T-helper 1 cell treated with Interleukin-12 subunit alpha and Interleukin-12 subunit beta and Interleukin-4 antibody, amounts not matched to agents 30 μg/mL and 1 μg/mL, for 36 hours (primary cell): ENCODE data around the gene TEX54.
A peak's percentile ranks its signal among the peaks of the same experiment; 100 is the strongest.

Experiments
- H3K27ac Mint-ChIP-seq: one replicate; pipeline ENCODE4 v1.8.0; 2021; ENCODE audit warnings: mild to moderate bottlenecking, mixed read lengths
- H3K27me3 Mint-ChIP-seq: one replicate; pipeline ENCODE4 v1.8.0; 2021; ENCODE audit warnings: low read depth, mixed read lengths
- H3K36me3 Mint-ChIP-seq: one replicate; pipeline ENCODE4 v1.8.0; 2021; ENCODE audit warnings: low read depth, mixed read lengths
- H3K4me1 Mint-ChIP-seq: one replicate; pipeline ENCODE4 v1.8.0; 2021; ENCODE audit warnings: low read depth, mixed read lengths
- H3K4me3 Mint-ChIP-seq: one replicate; pipeline ENCODE4 v1.8.0; 2021; ENCODE audit warnings: mild to moderate bottlenecking, moderate library complexity, mixed read lengths
- H3K9me3 Mint-ChIP-seq: one replicate; pipeline ENCODE4 v1.8.0; 2021; ENCODE audit warnings: mixed read lengths

Gene TEX54

GRCh38 chr11:62823677-62824076 is 9.0 kb downstream of the TEX54 start:
- peaks cover 43% of the 10 kb centered on the region for H3K36me3 Mint-ChIP-seq
- no peaks in the 10 kb centered on the region for H3K9me3 Mint-ChIP-seq
- peaks cover 3% of the 10 kb centered on the region for H3K4me1 Mint-ChIP-seq
- no peak overlapping the region for H3K27ac Mint-ChIP-seq
- H3K4me3 Mint-ChIP-seq: no peak overlapping the region
- no peaks in the 10 kb centered on the region for H3K27me3 Mint-ChIP-seq

- H3K27me3 Mint-ChIP-seq: no peaks in the 10 kb centered on the region
- no peaks in the 10 kb centered on the region for H3K9me3 Mint-ChIP-seq
- H3K4me3 Mint-ChIP-seq: no peak overlapping the region
- H3K27ac Mint-ChIP-seq: no peak overlapping the region
- H3K36me3 Mint-ChIP-seq: peaks cover 15% of the 10 kb centered on the region
- peaks cover 6% of the 10 kb centered on the region for H3K4me1 Mint-ChIP-seq
Measured at GRCh38 chr11:62817129-62817528, 15.5 kb downstream of the TEX54 start.

DNA sequence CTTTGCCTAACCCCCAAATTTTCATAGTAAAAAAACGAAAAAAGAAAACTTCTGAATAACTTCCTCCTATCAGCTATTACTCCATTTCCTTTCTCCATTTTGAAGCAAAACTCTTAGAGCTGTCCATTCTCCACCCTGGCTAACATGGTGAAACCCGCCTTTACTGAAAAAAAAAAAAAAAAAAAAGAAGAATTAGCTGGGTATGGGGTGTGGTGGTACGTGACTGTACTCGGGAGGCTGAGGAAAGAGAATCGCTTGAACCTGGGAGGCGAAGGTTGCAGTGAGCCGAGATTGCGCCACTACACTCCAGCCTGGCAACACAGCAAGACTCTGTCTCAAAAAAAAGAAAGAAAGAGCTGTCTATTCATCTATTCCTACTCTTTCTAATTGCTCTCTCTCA is 16.1 kb downstream of the TEX54 start:
- Mint-ChIP-seq H3K4me3 (no peak overlapping the region), H3K27me3 (no peaks in the 10 kb centered on the region), H3K9me3 (no peaks in the 10 kb centered on the region), H3K27ac (no peak overlapping the region), H3K36me3 (peaks cover 15% of the 10 kb centered on the region), H3K4me1 (peaks cover 6% of the 10 kb centered on the region)

DNA sequence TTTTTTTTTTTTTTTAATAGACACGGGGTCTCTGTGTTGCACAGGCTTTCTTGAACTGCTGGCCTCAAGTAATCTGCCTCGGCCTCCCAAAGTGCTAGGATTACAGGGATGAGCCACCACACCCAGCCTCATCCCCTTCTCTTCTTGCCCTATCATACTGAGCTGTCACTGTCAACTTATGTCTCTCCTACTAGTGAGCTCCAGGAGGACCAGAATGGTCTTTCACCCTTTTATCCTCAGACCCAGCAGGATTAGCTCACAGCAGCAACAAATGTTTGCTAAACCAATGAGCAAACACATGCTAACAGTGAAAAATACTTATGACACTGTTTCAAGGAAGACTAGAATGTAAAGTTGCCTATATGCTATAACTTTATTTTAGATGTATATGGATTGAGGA is 21.0 kb downstream of the TEX54 start:
- Mint-ChIP-seq H3K4me1 (peaks cover under 1% of the 10 kb centered on the region), H3K27ac (no peak overlapping the region), H3K9me3 (no peaks in the 10 kb centered on the region), H3K27me3 (no peaks in the 10 kb centered on the region), H3K4me3 (no peak overlapping the region), H3K36me3 (peaks cover 2% of the 10 kb centered on the region)

- Mint-ChIP-seq H3K9me3 (no peaks in the 10 kb centered on the region), H3K27me3 (no peaks in the 10 kb centered on the region), H3K27ac (no peak overlapping the region), H3K36me3 (peaks cover 2% of the 10 kb centered on the region), H3K4me1 (peaks cover 6% of the 10 kb centered on the region), H3K4me3 (no peak overlapping the region)
Measured at GRCh38 chr11:62810748-62811147, 21.9 kb downstream of the TEX54 start.

GRCh38 chr11:62806611-62807121 is 26.0 kb downstream of the TEX54 start:
- Mint-ChIP-seq H3K9me3 (no peaks in the 10 kb centered on the region), H3K27ac (peak overlapping the region; percentile 96), H3K27me3 (no peaks in the 10 kb centered on the region), H3K4me1 (peaks cover 17% of the 10 kb centered on the region), H3K4me3 (peak overlapping the region; percentile 96), H3K36me3 (peaks cover 14% of the 10 kb centered on the region)

- Mint-ChIP-seq H3K9me3 (no peaks in the 10 kb centered on the region), H3K4me3 (peak overlapping the region; percentile 96), H3K36me3 (peaks cover 21% of the 10 kb centered on the region), H3K4me1 (peaks cover 17% of the 10 kb centered on the region), H3K27ac (peak overlapping the region; percentile 96), H3K27me3 (no peaks in the 10 kb centered on the region)
Measured at GRCh38 chr11:62805961-62806441, 26.6 kb downstream of the TEX54 start.

DNA sequence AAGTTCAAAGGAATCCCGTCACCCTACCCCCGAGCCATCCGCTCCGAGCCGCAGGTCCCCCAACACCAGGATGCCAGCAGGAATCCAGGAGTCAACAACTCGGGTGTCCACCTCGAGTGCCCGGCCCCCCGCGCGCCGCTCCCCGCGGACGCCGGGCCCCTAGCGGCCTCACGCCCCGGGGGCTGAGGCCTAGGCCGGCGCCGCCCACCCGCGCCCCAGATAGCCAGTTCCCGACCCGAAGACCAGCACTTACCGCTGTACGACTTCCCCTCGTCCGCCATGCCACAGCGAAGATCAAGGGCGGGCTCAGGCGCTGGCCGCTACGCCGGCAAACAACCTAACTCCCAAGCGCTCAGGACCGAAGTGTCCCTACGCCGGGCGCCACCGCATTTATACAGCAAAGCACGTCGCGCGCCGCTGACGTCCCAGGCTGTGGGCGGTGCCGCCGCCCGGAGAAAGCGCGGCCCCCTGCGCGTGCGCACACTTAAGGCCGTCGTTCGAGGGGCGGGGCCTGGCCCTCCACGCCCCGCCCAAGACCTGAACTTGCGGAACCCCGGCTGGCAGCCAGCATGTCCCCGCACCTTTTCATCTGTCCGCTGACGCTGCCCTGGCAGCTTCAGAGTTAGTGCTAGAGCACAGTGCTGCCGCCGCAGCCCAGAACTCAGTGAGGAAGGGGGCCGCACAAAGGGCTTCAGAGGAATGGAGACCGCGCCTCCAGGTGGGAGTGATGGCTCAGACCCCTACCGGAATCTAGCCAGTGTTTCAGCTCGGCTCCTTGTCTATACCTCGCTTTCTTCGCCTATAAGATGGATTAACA is 27.4 kb downstream of the TEX54 start, which contains the start of gene NXF1:
NXF1 (minus strand) TSS at position 365 of the 817 bp plus-strand sequence; CDS start at position 281, 84 bp downstream.
- Mint-ChIP-seq H3K9me3 (no peaks in the 10 kb centered on the region), H3K27ac (peak within 1 kb of the TSS; percentile 96), H3K4me3 (peak within 1 kb of the TSS; percentile 96), H3K27me3 (no peaks in the 10 kb centered on the region), H3K4me1 (peaks cover 17% of the 10 kb centered on the region), H3K36me3 (peaks cover 24% of the 10 kb centered on the region)

DNA sequence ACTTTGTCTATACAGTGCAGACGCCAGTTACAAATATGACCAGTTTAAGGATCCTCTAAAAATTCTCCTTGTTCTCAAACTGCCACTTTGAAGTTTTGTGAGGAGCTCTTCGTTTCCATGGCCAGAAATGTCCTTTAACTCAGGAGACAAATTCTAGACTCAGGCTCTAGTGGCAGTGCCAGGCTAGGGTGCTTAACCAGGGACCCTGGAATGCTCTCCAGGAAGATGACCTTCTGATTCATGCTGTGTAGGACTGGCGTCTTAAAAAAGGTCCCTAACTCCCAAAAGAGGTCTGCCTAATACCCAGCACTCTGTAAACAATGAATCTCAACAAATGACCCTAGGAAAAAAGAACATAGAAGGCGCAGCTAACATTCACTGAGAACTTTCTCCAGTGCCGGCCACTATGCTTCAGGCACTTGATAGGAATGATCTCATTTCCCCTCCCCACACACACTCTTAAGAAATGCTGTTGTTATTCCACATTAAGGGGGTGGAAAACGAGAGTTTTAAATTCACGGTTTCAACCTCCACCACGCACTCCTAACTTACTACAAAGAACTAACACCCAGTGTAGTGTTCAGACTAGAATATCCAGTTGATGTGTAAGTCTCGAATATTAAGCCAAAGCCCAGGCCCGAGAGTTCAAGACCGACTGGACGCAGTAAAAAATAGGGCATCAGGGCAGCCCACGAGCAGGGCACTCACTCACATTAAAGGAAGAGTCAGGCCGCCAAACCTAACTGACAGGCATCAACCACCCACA is 28.1 kb downstream of the TEX54 start:
- Mint-ChIP-seq H3K4me3 (peak overlapping the region; percentile 96), H3K27me3 (no peaks in the 10 kb centered on the region), H3K9me3 (no peaks in the 10 kb centered on the region), H3K27ac (peak overlapping the region; percentile 94), H3K36me3 (peaks cover 29% of the 10 kb centered on the region), H3K4me1 (peaks cover 18% of the 10 kb centered on the region)

GRCh38 chr11:62801071-62801470 is 31.6 kb downstream of the TEX54 start:
- H3K36me3 Mint-ChIP-seq: peaks cover 47% of the 10 kb centered on the region
- H3K27me3 Mint-ChIP-seq: no peaks in the 10 kb centered on the region
- no peaks in the 10 kb centered on the region for H3K9me3 Mint-ChIP-seq
- H3K27ac Mint-ChIP-seq: no peak overlapping the region
- H3K4me3 Mint-ChIP-seq: no peak overlapping the region
- H3K4me1 Mint-ChIP-seq: peaks cover 12% of the 10 kb centered on the region

- no peaks in the 10 kb centered on the region for H3K27me3 Mint-ChIP-seq
- peaks cover 12% of the 10 kb centered on the region for H3K4me1 Mint-ChIP-seq
- H3K27ac Mint-ChIP-seq: no peak overlapping the region
- peaks cover 58% of the 10 kb centered on the region for H3K36me3 Mint-ChIP-seq
- H3K9me3 Mint-ChIP-seq: no peaks in the 10 kb centered on the region
- no peak overlapping the region for H3K4me3 Mint-ChIP-seq
Measured at GRCh38 chr11:62799486-62799885, 33.2 kb downstream of the TEX54 start.

GRCh38 chr11:62796281-62796680 is 36.4 kb downstream of the TEX54 start:
- Mint-ChIP-seq H3K36me3 (peaks cover 56% of the 10 kb centered on the region), H3K27me3 (no peaks in the 10 kb centered on the region), H3K27ac (no peak overlapping the region), H3K4me1 (peaks cover 12% of the 10 kb centered on the region), H3K4me3 (no peak overlapping the region), H3K9me3 (no peaks in the 10 kb centered on the region)

DNA sequence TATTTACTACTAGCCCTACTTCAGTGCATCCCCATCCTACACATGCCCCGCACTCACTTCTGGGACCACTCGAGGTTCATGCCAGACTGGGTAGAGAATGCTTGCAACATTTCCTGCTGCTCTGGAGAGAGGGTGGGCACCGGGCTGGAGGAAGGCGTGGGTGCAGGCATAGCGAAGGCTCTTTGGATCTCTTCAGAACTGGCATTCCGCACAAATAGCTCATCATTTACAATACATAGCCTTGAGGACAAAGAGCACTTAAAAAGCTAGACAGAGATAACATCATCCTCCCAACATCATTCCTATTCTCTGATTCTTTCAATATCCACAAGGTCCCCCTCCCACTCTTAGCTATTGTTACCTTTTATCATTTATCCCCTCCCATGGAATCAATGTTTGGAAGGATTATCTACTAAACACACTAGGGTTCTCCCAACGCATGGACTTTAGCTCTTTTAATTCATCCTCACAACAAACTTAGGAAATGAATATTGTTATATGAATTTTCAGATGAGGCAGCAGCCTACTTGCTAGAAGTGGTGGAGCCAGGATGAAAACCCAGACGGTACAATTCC is 38.4 kb downstream of the TEX54 start:
- H3K4me1 Mint-ChIP-seq: peaks cover 27% of the 10 kb centered on the region
- no peaks in the 10 kb centered on the region for H3K9me3 Mint-ChIP-seq
- no peak overlapping the region for H3K4me3 Mint-ChIP-seq
- no peak overlapping the region for H3K27ac Mint-ChIP-seq
- no peaks in the 10 kb centered on the region for H3K27me3 Mint-ChIP-seq
- H3K36me3 Mint-ChIP-seq: peaks cover 61% of the 10 kb centered on the region

- H3K4me3 Mint-ChIP-seq: peak overlapping the region; percentile 93
- H3K36me3 Mint-ChIP-seq: peaks cover 58% of the 10 kb centered on the region
- H3K4me1 Mint-ChIP-seq: peaks cover 37% of the 10 kb centered on the region
- H3K27me3 Mint-ChIP-seq: no peaks in the 10 kb centered on the region
- H3K9me3 Mint-ChIP-seq: no peaks in the 10 kb centered on the region
- peak overlapping the region; percentile 90 for H3K27ac Mint-ChIP-seq
Measured at GRCh38 chr11:62792202-62792575, 40.5 kb downstream of the TEX54 start.
